Measurements from ENCODE around the gene APOO. TPM values are rescaled to one million over a fixed set of nuclear protein-coding genes. Genes with fewer than 3 reads are reported as not detected.
A peak's percentile ranks its signal among the peaks of the same experiment; 100 is the strongest.

The APOO gene
- total RNA-seq, 1 experiment from 2014 or later: 95.3 TPM

GRCh38 chrX:23919706-23920320 is 12.1 kb upstream of the APOO start:
- Mint-ChIP-seq H3K4me3 (no peak overlapping the region), H3K27me3 (ENCODE audit: low read depth) (no peaks in the 10 kb centered on the region), H3K4me1 (peaks cover 10 to 11% of the 10 kb centered on the region in 2 experiments), H3K27ac (peak overlapping the region in 2 of 3 experiments; percentile 52 to 56; a peak in 2 of 7 replicates), H3K9me3 (no peaks in the 10 kb centered on the region), H3K36me3 (ENCODE audit: insufficient read depth in 1 of 3, low read depth in 3 of 3) (no peaks in the 10 kb centered on the region)
- no peak overlapping the region for H2BK5ac ChIP-seq (ENCODE audit: insufficient read length, low read length)
- no CpG with 5 or more reads among the region's 9 CpGs for WGBS (ENCODE audit: extremely low coverage, insufficient read length, low lambda C conversion rate)
- no peak overlapping the region for H2BK12ac ChIP-seq (ENCODE audit: insufficient read length, low read depth, low read length)
- H3K56ac ChIP-seq (ENCODE audit: insufficient read length, low read depth, low read length): no peak overlapping the region
- no peak overlapping the region for H2BK20ac ChIP-seq (ENCODE audit: low read depth, low read length, poor library complexity, severe bottlenecking)
- H4K20me1 ChIP-seq (ENCODE audit: control insufficient read depth, insufficient read depth, insufficient read length): no peaks in the 10 kb centered on the region
- no peak overlapping the region for H2BK120ac ChIP-seq (ENCODE audit: low read depth, low read length, poor library complexity, severe bottlenecking)
- H2BK15ac ChIP-seq (ENCODE audit: low read depth, low read length): no peak overlapping the region
- TF ChIP-seq, protein P1, sequence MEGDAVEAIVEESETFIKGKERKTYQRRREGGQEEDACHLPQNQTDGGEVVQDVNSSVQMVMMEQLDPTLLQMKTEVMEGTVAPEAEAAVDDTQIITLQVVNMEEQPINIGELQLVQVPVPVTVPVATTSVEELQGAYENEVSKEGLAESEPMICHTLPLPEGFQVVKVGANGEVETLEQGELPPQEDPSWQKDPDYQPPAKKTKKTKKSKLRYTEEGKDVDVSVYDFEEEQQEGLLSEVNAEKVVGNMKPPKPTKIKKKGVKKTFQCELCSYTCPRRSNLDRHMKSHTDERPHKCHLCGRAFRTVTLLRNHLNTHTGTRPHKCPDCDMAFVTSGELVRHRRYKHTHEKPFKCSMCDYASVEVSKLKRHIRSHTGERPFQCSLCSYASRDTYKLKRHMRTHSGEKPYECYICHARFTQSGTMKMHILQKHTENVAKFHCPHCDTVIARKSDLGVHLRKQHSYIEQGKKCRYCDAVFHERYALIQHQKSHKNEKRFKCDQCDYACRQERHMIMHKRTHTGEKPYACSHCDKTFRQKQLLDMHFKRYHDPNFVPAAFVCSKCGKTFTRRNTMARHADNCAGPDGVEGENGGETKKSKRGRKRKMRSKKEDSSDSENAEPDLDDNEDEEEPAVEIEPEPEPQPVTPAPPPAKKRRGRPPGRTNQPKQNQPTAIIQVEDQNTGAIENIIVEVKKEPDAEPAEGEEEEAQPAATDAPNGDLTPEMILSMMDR (conservative IDR thresholded peaks at IDR 0.05): peak; percentile 79
- no peaks in the 10 kb centered on the region for H3K23me2 ChIP-seq (ENCODE audit: insufficient read length, low read depth, low read length, poor library complexity, severe bottlenecking)
- no peak overlapping the region for H3K4ac ChIP-seq (ENCODE audit: low read depth, low read length)
- H3K9me3 ChIP-seq (ENCODE audit: control insufficient read depth, low read depth, low read length): no peaks in the 10 kb centered on the region
- H3K4me1 ChIP-seq (ENCODE audit: insufficient read depth, low read length): no peaks in the 10 kb centered on the region
- H3K4me2 ChIP-seq (ENCODE audit: insufficient read depth, insufficient read length, low read length): no peak overlapping the region
- no peak overlapping the region for H4K8ac ChIP-seq (replicated peaks; ENCODE audit: insufficient read length, low read depth, low read length)
- no peak overlapping the region for H3K14ac ChIP-seq (ENCODE audit: insufficient read depth, low read length)
- peak; percentile 70 for DNase-seq
- H2AFZ ChIP-seq (ENCODE audit: low read length): peak overlapping the region; percentile 93
- no peak overlapping the region for H3K27ac ChIP-seq (ENCODE audit: insufficient read length, low read depth, low read length)
- no peak overlapping the region for H3K18ac ChIP-seq (ENCODE audit: insufficient read length, low read depth, low read length)
- H3K79me2 ChIP-seq (ENCODE audit: insufficient read depth, low read length): no peaks in the 10 kb centered on the region
- H3K23ac ChIP-seq (ENCODE audit: insufficient read length, low read depth, low read length): no peak overlapping the region
- no peaks in the 10 kb centered on the region for H3K27me3 ChIP-seq (ENCODE audit: insufficient read depth, low read length)
- H4K5ac ChIP-seq (ENCODE audit: insufficient read length, low read depth, low read length): no peak overlapping the region
- H3K79me1 ChIP-seq (ENCODE audit: insufficient read depth, low read depth, low read length, poor library complexity, severe bottlenecking): no peaks in the 10 kb centered on the region
- no peak overlapping the region for H3K9ac ChIP-seq (ENCODE audit: extremely low read depth, insufficient read length, low read length)
- H3T11ph ChIP-seq (ENCODE audit: low read length): no peak overlapping the region
- no peak overlapping the region for H4K91ac ChIP-seq (ENCODE audit: insufficient read length, low read depth, low read length)
- no peak overlapping the region for H2AK5ac ChIP-seq (ENCODE audit: insufficient read length, low read length)

All from H9 (cell line).